NCI-H2029 treated with DMSO at 0.1 percent for 48 hours (cell line): ENCODE measurements around the gene SMAGP.
A peak's percentile ranks its signal among the peaks of the same experiment; 100 is the strongest.
"Not testable (repeated sequence)": the region's sequence is repeated elsewhere in the genome, so short reads cannot be mapped to it uniquely, and the experiment has no call there.

Experiments used
- DNase-seq: peaks from one replicate; lab custom pipeline; 2025; lab: John Stamatoyannopoulos, UW

SMAGP gene

DNA sequence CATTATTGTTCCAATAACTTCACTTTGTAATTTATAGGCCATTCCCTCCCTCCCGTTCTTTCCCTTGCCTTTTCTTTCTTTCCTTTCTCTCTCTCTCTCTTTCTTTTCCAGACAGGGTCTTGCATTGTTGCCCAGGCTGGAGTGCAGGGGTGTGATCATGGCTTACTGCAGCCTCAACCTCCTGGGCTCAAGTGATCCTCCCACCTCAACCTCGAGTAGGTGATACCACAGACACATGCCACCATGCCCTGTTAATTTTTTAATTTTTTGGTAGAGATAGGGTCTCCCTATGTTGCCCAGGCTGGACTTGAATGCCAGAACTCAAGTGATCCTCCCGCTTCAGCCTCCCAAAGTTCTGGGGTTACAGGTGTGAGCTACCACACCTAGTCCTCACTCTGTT lies 45.6 kb downstream of the SMAGP start:
- no peak for DNase-seq

DNA sequence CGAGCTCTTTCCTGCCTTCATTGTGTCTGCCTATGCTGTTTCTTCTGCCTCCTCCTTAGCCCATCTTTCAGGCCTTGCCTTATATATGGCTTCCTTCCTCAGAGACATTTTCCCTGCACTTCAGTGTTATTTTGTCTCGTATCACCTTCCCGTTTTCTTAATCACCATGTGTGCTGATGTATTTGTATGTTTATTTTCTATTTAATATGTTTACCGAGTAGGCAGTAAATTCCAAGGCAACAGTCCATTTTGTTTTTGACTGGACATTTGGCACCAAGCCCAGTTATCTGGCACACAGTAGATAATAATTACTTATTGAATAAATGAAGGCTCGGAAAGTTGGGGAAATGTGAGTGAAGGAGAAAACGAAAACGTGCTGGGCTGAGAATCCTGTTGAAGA lies 47.8 kb downstream of the SMAGP start:
- no peak for DNase-seq

DNA sequence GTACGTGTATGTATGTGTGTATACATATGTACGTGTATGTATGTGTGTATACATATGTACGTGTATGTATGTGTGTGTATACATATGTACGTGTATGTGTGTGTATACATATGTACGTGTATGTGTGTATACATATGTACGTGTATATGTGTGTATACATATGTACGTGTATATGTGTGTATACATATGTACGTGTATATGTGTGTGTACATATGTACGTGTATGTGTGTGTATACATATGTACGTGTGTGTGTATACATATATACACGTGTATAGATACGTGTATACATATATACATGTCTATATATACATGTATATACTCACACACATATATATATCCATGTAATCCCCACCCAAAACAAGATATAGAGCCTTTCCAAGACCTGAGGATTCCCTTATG lies 50.4 kb downstream of the SMAGP start:
- DNase-seq, result not testable (repeated sequence)

DNA sequence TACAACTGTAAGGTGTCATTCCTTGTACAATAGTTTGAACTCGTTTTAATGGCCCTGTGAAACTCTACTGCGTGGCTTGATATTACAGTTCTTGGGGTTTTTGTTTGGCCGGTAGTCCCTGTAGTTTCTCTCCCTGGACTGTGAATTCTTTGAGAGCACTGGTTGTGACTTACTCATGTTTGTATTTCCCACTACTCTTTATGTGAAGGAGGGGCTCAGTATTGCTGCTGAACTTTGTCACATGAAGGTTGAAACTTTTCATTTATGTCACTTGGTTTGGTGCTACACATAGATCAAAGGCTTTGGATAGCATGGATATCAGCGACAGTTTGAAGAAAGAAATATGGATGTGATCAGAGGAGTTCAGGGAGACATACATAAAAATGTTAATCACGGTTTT lies 50.9 kb downstream of the SMAGP start:
- no peak for DNase-seq

DNA sequence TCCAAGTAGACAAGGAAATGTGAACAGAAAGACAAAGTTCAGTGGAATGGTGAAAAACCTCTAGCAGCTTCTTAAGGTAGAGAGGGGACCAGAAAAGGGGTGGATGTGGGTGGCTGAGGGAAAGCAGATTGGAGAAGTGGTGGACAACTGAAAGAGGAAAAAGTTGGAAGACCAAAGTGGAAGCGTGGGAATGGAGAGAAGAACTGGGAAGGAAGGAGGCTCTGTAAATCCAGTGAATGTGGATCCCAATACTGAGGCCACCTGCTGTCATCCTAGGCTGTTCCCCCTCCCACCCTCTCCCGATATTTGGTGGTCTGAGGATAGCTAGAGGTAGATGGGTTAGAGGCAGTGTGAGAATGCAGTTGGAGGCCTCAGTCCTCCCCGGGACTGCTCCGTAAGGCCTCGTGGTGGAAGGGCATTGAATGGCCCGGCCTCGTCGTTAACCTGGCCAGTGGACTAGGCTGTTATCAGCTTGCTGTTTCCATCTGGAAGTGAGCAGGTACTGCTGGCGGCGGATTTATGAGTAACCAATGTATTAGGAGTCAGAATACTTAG lies 51.5 kb downstream of the SMAGP start:
- no peak for DNase-seq

DNA sequence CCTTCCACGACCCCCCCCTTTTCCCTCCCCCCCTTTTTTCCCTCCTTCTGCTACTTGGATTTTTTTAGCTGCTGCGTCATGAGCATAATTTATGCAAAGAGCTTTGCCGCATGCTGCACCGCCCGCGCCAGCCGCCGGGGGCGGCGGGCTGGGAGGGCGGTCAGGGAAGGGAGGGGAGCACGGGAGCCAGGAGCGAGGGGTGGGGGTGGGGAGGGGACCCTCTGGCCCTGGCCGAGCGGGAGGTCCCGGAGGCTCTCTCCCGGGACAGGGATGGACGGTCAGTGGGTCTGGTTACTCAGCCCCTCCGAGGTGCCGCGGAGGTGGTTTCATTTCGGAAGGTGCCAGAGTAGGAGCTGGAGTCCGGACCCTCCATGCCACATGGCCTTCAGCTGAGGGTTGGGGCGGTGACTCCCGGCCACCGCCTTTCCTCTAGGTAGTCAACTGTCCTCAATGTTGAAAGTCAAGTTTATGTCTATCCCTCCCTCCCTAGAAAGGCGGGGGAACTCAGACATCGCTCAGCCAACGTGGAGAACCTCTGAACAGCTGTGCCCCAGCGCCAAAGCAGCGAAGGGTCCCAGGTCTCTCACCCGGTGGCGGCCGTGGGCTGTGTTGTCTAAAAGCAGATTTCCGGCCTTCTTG lies 52.1 kb downstream of the SMAGP start, which contains the start of gene POU6F1:
Gene POU6F1, minus strand, starts transcription at position 95 of the 639 bp plus-strand sequence. CDS start 11,226 bp downstream, outside the sequence.
- peak; percentile 26 for DNase-seq

DNA sequence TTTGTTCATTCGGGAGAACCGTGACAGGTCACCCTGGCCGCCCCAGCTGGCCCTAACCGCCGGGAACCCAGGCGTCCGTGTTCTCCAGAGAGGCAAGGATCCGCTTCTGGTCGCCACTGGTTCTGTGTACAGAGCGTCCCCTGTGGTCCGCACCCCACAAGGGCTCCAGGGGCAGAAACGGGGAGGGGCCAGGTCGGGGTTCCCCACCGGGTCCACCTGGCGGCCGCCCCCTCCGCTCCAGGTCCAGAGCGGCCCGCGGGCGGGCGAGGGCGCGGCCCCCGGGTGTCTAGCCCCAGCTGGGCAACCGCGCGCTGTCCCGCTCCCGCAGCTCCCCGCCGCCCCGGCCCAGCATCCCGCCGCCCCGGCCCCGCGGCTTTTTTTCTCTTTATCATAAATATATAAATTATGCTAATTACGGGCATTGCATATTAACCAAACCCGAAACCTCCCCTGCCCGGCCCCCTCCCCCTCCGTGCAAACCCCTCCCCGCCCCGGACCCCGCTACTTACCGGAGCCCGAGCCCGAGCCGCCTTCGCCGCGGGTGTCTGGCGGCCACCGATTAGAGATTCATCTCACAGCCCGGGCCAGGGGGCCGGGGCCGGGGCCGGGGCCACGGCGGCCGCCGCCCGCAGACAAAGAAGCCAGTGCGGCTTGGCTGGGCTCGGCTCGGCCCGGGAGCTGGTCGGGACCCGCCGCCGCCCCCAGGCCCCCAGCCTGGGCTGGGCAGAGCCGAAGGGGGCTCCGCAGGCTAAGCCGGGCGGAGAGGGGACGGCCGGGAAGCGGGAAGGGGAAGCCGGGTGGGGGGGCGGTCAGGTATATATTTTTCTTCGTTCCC lies 52.9 kb downstream of the SMAGP start:
- no peak for DNase-seq

DNA sequence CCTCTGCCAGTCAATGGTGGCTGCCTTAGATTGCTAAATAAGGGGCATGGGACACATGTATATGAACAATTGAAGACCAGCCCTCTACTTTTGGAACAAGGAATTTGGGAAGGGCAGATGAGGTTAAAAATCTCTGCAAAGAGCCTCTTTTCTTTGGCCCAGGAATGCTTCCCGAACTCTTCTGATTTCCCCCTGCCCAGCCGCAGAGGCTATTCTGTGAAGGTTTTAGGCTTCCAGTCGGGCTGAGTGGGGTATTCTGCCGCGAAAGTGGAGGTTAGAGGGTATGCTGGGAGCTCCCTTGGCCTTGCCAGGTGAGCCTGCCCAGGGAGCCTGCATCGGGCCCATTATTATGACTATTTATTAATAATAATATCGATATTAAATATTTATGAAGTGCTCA lies 53.6 kb downstream of the SMAGP start:
- DNase-seq, result no peak

DNA sequence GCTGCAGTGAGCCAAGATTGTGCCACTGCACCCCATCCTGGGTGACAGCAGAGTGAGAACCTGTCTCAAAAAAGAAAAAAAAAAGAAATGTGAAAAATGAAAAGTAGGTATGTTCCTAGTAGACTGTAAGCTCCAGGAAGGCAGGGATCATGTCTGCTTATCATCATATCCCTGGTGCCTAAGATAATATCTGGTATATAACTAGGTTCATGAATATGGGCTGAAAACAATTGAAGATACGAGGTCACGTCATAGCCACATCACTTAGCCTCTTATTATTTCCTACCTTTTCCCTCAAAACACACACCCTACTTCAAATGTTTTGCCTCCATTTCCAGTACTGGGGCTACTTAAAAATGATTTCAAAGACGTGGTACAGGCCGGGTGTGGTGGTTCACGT lies 55.3 kb downstream of the SMAGP start:
- DNase-seq, result no peak

DNA sequence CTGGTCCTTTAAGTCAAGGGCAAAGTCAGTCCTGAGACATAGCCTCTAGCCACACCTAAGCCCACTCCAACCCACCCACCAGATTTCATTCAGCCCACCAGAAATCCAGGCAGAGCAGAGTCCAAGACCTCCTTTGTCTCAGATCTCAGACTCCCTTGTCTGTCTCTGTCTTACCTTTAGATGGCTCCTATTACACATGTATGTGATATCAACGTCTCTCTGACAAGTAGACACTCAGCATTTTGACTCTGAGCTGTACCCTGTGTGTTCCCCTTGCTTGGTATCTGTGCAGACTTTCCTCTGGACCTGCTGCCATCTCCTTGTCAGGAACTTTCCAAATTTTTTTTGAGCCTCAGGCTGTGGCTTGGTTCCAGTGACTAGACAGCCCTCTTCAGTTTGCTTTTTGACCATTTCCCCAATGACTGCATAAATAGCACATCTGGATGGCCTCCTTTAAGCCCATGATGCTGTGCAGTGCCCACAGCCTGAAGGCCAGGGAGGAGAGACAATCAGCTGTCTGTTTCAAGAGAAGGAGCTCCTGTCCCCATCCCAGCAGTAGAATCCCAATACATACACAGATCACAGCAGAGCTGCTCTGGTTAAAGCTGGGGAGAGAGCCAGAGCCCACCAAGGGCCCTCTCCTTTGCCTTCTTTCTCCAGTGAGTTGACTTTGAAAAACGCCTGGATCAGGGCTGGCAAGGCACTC lies 59.4 kb downstream of the SMAGP start:
- no peak for DNase-seq

DNA sequence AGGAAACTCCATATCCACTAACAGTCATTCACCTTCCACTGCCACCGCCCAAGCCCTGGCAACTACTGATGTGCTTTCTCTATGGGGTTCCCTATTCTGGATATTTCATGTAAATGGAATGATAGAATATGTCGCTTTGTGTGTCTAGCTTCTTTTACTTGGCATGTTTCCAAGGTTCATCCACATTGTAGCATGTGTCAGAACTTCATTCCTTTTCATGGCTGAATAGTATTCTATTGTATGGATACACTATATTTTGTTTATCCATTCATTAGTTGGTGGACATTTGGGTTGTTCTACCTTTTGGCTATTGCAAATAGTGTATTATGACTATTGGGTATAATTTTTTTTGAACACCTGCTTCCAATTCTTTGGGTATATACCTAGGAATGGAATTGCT lies 61.0 kb downstream of the SMAGP start:
- no peak for DNase-seq

DNA sequence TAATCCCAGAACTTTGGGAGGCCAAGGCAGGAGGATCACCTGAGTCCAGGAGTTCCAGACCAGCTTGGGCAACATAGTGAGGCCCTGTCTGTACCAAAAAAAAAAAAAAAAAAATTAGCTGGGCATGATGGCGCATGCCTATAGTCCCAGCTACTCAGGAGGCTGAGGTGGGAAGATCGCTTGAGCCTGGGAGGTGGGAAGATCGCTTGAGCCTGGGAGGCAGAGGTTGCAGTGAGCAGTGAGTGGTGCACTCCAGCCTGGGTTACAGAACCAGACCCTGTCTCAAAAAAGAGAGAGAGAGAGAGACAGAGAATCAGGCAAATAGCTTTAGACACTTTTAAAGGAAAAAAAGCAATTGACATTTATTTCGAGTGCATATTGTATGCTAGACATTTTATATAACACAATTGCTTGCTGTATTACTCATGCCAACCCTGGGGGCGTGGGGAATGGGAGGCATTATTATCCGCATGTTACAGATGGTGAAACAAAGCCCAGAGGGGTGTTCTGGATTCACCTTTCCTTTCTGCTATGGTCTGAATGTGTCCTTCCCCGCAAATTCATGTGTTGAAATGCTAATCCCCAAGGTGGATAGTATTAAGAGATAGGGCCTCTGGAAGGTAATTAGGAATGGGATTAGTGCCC lies 62.1 kb downstream of the SMAGP start:
- no peak for DNase-seq

DNA sequence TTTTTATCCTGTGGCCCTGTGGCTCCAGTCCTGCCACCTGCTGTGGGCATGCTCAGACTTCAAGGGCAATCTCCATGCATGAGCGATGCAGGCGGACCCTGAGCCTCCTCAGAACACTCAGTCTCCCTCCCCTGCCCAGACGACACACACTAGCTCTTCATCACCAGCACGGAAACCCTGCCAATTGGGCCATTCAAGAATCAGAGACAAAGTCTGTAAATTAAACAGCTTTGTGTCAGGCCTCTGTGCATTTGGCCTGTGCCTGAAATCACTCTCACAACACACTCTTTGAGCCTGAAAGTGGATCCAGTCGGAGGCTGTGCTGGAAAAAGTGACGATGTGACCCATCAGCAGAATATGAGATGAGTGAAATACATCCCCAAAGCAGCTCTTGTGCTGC lies 64.9 kb downstream of the SMAGP start:
- no peak for DNase-seq

DNA sequence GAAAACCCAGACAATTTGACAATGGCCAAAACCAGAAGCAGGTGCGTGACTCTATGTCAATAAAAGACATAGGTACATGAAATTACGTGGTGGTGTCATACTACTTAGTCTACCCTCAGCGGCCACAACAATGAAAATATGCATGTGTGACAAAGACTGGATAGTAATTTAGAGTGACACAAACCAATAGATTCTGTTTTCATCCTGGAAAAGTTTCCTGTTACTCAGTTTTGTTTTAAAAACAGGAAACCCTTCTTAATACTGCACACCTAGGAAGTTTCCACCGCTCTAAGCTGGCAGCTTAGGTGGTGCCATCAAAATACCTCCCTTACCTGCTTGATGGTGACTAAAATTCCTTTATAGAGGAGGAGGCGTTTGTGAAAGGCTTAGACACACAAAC lies 67.5 kb downstream of the SMAGP start:
- DNase-seq, result no peak

DNA sequence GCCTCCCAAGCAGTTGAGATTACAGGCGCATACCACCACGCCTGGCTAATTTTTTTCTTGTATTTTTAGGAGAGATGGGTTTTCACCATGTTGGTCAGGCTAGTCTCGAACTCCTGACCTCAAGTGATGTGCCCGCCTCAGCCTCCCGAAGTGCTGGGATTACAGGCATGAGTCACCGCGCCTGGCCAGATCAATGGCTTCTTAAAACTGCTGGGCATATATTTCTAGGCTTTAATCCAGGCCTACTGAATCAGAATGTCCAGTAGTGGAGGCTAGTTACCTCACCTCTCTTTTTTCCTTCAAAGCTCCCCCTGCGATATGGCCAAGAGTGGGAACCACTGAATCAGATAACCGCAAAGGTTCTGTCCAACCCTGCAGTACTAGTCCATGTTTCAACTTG lies 69.4 kb downstream of the SMAGP start:
- DNase-seq, result no peak

DNA sequence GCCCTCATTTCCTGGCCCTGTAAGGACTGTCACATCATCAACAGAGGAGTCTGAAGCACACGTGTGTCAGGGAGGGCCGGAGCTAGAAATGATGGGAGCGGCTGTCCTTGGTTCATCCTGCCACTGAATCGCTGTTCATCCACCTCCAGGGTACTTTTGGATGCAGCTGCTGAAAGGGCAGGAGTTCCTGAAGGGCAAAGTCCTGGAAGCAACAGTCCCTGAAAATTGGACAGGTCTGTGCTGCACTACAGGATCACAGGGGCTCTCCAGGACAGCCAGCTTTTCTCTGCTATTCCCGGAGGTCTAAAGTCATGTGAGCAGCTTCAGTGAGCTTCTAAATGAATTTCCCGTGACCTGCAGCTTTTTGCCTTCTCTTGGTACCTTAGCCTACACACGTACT lies 70.1 kb downstream of the SMAGP start:
- no peak for DNase-seq

DNA sequence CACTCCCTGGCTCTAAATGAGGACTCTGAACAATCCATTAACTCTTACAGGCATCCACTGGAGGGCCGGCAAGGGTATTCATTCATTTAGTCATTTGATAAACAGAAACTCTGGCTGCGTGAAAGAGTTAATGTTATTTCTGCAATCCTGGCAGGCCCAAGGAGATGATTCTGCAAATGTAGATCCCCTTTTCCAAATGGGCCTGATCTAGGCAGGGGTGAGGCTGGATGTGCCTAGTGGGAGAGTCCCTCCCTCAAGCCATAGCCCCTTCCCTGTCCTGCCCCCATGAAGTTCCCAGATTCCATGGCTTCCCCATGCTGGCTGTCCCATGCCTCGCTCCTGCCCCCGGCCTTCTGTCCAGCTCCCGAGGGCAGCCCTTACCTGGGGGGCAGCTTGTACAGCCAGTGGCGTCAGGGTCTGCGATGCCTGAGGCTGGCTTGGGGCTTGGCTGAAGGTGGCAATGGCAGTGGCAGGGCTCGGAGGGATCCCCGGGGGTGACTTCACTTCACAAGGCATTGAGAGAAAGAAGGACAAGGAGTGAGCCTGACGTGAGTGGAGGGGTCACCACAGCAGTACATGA lies 70.8 kb downstream of the SMAGP start:
- no peak for DNase-seq

DNA sequence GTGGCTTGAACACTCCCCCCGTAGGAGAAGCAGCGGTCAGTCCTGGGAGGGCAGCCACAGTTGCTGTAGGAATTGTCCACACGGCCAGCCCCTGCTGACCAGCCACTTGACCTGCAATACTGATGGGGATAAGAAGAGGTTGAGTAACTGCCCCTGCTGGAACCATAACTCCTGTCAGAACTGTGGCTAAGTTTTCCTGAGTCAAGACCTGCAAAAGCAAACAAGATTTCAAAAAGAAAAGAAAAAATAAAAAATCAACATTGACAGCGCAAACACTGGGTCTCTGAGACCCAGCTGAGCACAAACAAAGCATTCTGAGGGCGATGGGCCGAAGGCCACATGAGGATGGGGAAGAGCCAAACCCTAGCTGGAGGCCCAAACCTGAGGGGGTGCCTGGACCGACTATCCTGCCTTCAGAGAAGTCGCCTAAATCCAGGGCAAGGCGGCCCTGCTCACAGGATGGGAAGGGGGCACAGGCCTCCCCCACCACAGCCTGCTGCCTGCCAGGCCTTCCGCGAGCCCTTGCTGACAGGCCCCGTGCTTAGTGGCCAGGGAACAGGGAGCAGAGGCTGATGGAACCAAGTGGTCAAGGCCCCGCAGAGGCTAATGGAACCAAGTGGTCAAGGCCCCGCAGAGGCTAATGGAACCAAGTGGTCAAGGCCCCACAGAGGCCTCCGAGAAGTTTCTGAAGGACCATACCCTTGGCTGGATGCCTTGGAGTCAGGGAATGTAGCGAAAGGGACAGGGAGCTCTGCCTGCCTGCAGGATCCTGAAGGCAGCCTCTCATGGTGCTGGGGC lies 71.4 kb downstream of the SMAGP start:
- DNase-seq, result no peak

DNA sequence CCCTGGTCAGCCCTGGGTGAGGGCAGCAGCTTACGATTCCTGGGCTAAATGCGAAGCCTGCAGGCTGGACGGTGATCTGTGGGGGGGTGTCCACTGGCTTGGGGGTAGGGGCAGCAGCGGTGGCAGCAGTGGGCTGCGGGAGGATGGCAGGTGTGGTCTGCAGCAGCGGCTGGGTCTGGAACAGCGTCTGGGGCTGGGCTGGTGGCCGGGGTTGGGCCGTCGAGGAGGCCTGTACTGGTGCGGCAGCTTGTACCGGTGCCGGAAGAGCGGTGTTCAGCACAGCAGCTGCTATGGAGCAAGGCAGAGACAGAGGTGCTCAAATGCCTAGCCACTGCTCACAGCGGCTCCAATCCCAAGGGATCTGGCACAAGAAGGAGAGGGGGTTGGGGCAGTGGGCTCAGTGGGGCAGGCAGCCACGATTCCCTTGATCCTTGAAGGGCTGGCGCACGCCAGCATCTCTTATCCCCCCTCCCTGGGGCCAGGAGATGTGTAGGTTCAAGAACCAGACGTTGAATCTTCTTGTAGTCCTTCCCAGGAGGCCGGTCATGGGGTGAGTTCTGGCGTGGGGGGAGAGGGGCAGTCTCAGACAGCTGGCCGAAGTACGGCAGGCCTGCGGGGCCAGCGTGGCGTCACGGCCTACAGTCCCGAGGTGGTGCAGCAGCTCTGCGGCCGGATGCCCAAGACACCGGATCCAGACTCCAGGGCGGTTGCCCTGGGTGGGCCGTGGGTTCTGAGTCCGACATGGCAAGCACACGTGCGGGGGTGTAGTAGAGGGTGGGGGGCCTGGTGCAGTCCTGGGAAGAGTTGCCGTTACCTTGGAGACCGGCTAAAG lies 72.3 kb downstream of the SMAGP start:
- DNase-seq, result no peak

DNA sequence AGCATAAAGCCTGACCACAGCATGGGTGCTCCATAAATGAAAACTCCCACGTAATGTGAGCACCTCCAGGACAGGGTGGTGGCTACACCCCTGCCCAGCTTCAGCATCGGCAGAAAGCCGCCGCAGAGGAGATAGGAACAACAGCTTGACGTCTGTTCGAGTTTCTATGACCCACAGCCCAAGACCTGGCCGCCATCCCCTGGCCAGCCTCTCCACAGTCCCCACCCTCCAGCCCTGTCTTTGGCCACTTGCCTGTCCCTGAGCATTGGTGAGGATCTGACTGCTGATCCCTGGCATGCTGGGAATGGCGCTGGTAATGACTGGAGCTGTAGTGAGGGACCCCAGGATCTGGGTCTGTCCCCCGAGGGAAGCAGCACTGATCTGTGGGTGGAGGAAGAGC lies 73.7 kb downstream of the SMAGP start:
- no peak for DNase-seq
